ENCODE results near the gene ZNF75A. TPM values are rescaled to one million over a fixed set of nuclear protein-coding genes. Genes with fewer than 3 reads are reported as not detected.
"Not testable (repeated sequence)": the region's sequence is repeated elsewhere in the genome, so short reads cannot be mapped to it uniquely, and the experiment has no call there.

Gene ZNF75A
- total RNA-seq, 1 donor from 2014 or later = 8.3 TPM

DNA sequence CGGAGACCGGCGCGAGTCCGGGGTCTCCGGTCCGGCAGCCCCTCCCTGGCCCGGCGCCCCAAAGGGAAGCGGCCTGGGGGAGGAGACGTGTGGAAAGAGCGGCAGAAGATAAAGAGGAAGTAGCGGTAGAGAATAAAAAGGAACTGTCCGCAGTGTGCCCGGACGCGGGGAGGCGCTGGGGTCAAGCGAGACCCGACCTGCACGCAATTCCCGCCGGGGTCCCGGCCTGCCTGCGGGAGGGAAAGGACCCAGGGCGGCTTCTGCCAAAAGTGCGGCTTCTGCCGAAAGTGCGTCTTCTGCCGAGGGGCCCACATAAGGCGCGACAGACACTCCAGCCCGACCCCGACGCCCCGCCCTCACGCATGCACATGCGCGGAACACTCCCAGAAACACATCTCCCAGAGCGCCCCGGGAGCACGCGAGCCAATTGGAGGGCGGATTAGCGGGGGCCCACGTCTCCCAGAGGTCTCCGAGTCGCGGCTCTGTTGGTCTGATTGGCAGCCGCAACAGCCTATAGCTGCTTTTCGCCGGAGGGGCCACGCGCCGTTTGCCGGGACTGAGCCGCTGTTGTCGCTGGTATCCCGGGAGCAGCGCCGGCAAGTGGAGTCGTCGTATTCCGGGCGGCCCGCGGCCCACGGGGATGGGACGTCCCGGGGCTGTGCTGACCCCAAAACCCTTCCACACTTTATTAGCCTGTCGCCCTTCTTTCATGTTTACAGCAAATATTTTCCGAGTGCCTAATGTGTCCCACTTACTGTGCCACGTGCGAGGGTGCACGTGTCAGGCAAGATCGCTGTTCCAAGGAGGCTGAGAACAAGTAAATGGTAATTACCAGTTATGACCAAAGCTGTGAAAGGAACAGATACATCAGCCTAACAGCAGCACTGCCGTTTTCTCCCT lies 40.9 kb upstream of the ZNF75A start:
- H3K9me3 ChIP-seq = peaks cover 3 to 7% of the 10 kb centered on the region in 2 donors
- peak overlapping the region; percentile 89 to 94 for H3K27ac ChIP-seq
- H3K36me3 ChIP-seq = peaks cover 0 to 7% of the 10 kb centered on the region in 2 donors
- intact Hi-C loops (cut with DNase I) = loop anchor here (1.0 to 10.0 kb wide), 7 partner anchors 18 to 240 kb away; partner anchors contain the start of genes CLUAP1, HCFC1R1, THOC6 and TIGD7
- TF ChIP-seq, protein P1, sequence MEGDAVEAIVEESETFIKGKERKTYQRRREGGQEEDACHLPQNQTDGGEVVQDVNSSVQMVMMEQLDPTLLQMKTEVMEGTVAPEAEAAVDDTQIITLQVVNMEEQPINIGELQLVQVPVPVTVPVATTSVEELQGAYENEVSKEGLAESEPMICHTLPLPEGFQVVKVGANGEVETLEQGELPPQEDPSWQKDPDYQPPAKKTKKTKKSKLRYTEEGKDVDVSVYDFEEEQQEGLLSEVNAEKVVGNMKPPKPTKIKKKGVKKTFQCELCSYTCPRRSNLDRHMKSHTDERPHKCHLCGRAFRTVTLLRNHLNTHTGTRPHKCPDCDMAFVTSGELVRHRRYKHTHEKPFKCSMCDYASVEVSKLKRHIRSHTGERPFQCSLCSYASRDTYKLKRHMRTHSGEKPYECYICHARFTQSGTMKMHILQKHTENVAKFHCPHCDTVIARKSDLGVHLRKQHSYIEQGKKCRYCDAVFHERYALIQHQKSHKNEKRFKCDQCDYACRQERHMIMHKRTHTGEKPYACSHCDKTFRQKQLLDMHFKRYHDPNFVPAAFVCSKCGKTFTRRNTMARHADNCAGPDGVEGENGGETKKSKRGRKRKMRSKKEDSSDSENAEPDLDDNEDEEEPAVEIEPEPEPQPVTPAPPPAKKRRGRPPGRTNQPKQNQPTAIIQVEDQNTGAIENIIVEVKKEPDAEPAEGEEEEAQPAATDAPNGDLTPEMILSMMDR (IDR thresholded peaks at IDR 0.05) = peak in 1 of 3 experiments; percentile 33
- peak; percentile 90 to 98 for DNase-seq (ENCODE audit: low spot score in 2 of 2)
- no peaks in the 10 kb centered on the region for H3K27me3 ChIP-seq
- H3K4me3 ChIP-seq = peak overlapping the region; percentile 56 to 66
- peaks cover 0 to 10% of the 10 kb centered on the region in 2 donors for H3K4me1 ChIP-seq

DNA sequence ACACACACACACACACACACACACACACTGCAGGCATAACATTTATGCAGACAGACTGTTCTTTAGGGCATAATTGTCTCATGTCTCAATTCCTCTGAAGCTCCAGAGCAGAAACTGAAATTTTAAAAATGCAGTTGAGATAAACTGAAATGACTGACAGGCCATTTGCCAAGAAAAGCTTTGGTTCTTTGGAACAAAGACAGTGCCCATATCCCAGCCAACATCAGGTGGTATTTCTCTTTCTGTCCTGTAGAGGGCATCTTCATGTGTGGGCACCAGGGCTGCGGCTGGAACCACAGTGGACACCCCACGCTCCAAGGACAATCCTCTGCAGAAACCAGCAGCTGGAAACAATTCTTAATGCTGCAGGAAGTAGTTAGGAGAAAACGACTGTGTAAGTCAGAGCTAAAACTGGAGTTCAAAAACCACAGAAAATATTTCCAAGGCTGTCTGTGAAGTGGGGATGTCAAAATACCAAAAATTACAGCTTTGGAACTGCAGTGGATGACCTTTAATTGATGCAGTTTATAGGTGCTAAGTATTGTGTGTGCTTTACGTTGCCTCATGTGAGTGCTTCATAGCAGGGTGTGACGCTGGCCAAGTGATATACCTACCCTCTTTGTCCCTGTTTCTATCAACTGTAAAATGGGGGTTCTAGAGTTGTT lies 38.3 kb upstream of the ZNF75A start:
- Histone ChIP-seq H3K27ac (no peak overlapping the region), H3K27me3 (no peaks in the 10 kb centered on the region), H3K9me3 (peaks cover 3 to 7% of the 10 kb centered on the region in 2 donors), H3K4me3 (no peak overlapping the region), H3K36me3 (peaks cover 0 to 7% of the 10 kb centered on the region in 2 donors), H3K4me1 (peaks cover 0 to 10% of the 10 kb centered on the region in 2 donors)
- DNase-seq (ENCODE audit: low spot score in 2 of 2) = no peak
- intact Hi-C loops (cut with DNase I) = loop anchor here (5.0 to 10.0 kb wide), 2 partner anchors 235 to 242 kb away; partner anchors contain the start of genes CLUAP1, HCFC1R1, THOC6 and TNFRSF12A
- TF ChIP-seq, protein P1 (IDR thresholded peaks at IDR 0.05) = peak; percentile 9 to 50 (median 45)

DNA sequence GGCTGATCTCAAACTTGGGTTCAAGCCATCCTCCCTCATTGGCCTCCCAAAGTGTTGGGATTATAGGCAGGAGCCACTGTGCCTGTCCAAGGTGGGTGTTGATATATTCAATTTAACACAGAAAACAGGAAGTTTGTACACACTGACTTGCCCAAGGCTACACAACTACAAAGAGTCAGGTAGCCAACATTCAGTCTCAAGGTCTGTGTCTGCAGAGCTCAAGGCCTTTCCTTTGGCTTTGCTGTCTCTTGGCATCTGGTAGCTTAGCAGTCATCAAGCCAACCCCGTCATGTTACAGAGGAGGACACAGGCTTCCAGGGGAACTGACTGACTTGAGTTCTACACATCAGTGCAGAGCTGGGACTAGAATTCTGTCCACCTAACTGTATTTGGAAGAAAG lies 37.0 kb upstream of the ZNF75A start:
- peaks cover 0 to 7% of the 10 kb centered on the region in 2 donors for H3K36me3 ChIP-seq

DNA sequence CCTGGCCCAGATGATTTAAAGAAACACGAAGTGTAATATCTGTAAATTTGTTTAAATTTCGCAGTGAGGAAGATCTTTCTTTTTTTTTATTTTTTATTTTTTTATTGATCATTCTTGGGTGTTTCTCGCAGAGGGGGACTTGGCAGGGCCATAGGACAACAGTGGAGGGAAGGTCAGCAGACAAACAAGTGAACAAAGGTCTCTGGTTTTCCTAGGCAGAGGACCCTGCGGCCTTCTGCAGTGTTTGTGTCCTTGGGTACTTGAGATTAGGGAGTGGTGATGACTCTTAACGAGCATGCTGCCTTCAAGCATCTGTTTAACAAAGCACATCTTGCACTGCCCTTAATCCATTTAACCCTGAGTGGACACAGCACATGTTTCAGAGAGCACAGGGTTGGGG lies 34.6 kb upstream of the ZNF75A start:
- H3K27ac ChIP-seq; H3K4me1 ChIP-seq; DNase-seq (ENCODE audit: low spot score in 2 of 2); H3K9me3 ChIP-seq; H3K36me3 ChIP-seq; intact Hi-C loops (cut with DNase I); H3K4me3 ChIP-seq; H3K27me3 ChIP-seq: not testable (repeated sequence)

More for the DNA sequence above, 37.0 kb upstream of the ZNF75A start:
- no peak overlapping the region for H3K27ac ChIP-seq
- H3K4me1 ChIP-seq = peaks cover 0 to 10% of the 10 kb centered on the region in 2 donors
- intact Hi-C loops (cut with DNase I) = loop anchor here (5.0 to 10.0 kb wide), 2 partner anchors 234 to 243 kb away; partner anchors contain the start of genes CLUAP1, HCFC1R1, THOC6 and TNFRSF12A
- H3K4me3 ChIP-seq = no peak overlapping the region
- no peaks in the 10 kb centered on the region for H3K27me3 ChIP-seq
- TF ChIP-seq, protein P1 (IDR thresholded peaks at IDR 0.05) = no peak
- peaks cover 3 to 7% of the 10 kb centered on the region in 2 donors for H3K9me3 ChIP-seq
- DNase-seq (ENCODE audit: low spot score in 2 of 2) = no peak

DNA sequence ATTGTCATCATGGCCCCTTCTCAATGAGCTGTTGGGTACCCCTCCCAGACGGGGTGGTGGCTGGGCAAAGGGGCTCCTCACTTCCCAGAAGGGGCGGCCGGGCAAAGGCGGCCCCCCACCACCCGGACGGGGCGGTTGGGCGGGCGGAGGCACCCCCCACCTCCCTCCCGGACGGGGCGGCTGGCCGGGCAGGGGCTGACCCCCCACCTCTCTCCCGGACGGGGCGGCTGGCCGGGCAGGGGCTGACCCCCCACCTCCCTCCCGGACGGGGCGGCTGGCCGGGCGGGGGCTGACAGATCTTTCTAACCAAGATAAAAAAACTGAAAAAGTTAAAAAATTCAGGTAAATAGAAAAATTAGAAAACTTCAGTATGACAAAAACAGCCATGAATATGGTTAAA lies 34.0 kb upstream of the ZNF75A start:
- H3K4me3 ChIP-seq; H3K27me3 ChIP-seq; H3K36me3 ChIP-seq; DNase-seq (ENCODE audit: low spot score in 2 of 2); H3K27ac ChIP-seq; intact Hi-C loops (cut with DNase I); H3K4me1 ChIP-seq; H3K9me3 ChIP-seq: not testable (repeated sequence)

DNA sequence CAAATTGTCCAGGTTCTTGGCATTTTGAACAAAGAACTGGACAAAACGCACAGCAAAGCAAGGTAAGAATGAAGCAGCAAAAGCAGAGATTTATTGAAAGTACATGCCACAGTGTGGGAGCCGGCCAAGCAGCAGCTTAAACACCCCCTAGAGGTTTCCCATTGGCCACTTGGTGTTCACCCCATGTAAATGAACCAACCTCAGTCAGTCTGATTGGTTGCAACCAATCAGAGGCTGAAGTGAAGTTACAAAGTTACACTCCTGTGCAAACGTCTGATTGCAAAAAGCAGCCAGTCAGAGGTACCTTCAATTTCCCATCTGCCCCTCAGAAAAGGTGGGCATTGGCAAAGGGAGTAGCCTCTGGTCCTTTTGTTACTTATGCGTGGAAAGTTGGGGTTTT lies 30.8 kb upstream of the ZNF75A start:
- H3K9me3 ChIP-seq = no peaks in the 10 kb centered on the region
- no peak for DNase-seq (ENCODE audit: low spot score in 2 of 2)
- H3K27ac ChIP-seq = no peak overlapping the region
- TF ChIP-seq, protein P1 (IDR thresholded peaks at IDR 0.05) = no peak
- intact Hi-C loops (cut with DNase I) = no loop called here
- no peaks in the 10 kb centered on the region for H3K4me1 ChIP-seq
- no peaks in the 10 kb centered on the region for H3K36me3 ChIP-seq
- H3K4me3 ChIP-seq = no peak overlapping the region
- H3K27me3 ChIP-seq = no peaks in the 10 kb centered on the region

All from ascending aorta (tissue), 2 donors.